ENCODE results near the gene IGFBPL1.

DNA sequence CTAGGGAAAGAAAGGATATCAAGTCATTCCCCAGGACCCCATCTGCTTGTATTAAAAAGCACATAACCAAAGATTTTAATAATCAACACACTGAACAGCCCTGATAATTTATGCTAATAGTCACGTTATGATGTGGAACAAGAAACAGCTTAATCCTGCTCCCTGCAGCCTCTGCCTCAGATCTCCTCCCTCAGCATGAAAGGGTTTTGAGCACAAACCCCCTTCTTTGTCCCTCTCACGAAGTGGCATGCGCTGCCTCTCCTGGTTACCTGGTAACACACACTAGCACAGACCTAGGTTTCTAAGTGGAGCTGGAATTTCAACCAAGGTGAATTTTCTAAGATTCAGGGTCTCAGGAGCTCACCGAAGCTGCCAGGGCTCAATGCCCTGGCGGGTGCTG, 5.1 kb downstream of the IGFBPL1 start:
- TF ChIP-seq, protein P1, sequence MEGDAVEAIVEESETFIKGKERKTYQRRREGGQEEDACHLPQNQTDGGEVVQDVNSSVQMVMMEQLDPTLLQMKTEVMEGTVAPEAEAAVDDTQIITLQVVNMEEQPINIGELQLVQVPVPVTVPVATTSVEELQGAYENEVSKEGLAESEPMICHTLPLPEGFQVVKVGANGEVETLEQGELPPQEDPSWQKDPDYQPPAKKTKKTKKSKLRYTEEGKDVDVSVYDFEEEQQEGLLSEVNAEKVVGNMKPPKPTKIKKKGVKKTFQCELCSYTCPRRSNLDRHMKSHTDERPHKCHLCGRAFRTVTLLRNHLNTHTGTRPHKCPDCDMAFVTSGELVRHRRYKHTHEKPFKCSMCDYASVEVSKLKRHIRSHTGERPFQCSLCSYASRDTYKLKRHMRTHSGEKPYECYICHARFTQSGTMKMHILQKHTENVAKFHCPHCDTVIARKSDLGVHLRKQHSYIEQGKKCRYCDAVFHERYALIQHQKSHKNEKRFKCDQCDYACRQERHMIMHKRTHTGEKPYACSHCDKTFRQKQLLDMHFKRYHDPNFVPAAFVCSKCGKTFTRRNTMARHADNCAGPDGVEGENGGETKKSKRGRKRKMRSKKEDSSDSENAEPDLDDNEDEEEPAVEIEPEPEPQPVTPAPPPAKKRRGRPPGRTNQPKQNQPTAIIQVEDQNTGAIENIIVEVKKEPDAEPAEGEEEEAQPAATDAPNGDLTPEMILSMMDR (IDR thresholded peaks at IDR 0.05), result no peak
- no peak for TF ChIP-seq POLR2A (IDR thresholded peaks at IDR 0.05)
